Effector memory CD8-positive, alpha-beta T cell (primary cell): Measurements from ENCODE around the gene CPLX1.
A peak's percentile ranks its signal among the peaks of the same experiment; 100 is the strongest.

Source experiments
- ATAC-seq: fragments of 150-1000 bp; cut with Tn5 transposase; replicated peaks from 2 replicates; pipeline ENCODE4 v1.10.0; 2021; ENCODE audit warnings: mild to moderate bottlenecking, moderate library complexity
- DNase-seq, 3 experiments: peaks; one replicate each; pipeline ENCODE4 v3.0.0; 2021
- H3K27ac Mint-ChIP-seq, 2 donors: one replicate each; pipeline ENCODE4 v1.8.0; 2022; ENCODE audit warnings: mild to moderate bottlenecking in 2 of 2, mixed read lengths in 2 of 2, moderate library complexity in 2 of 2
- H3K27me3 Mint-ChIP-seq, 2 donors: one replicate each; pipeline ENCODE4 v1.8.0; 2022; ENCODE audit warnings: mixed read lengths in 2 of 2
- H3K36me3 Mint-ChIP-seq: one replicate; pipeline ENCODE4 v1.8.0; 2022; ENCODE audit warnings: mild to moderate bottlenecking, moderate library complexity, mixed read lengths; ENCODE audit not compliant: insufficient read depth
- H3K4me1 Mint-ChIP-seq, 2 donors: one replicate each; pipeline ENCODE4 v1.8.0; 2022; ENCODE audit warnings: low read depth in 2 of 2, mixed read lengths in 2 of 2
- H3K4me3 Mint-ChIP-seq, 2 donors: one replicate each; pipeline ENCODE4 v1.8.0; 2022; ENCODE audit warnings: mild to moderate bottlenecking in 2 of 2, mixed read lengths in 2 of 2, moderate library complexity in 2 of 2
- H3K9me3 Mint-ChIP-seq, 2 donors: one replicate each; pipeline ENCODE4 v1.8.0; 2022; ENCODE audit warnings: mixed read lengths in 2 of 2

CPLX1 gene

DNA sequence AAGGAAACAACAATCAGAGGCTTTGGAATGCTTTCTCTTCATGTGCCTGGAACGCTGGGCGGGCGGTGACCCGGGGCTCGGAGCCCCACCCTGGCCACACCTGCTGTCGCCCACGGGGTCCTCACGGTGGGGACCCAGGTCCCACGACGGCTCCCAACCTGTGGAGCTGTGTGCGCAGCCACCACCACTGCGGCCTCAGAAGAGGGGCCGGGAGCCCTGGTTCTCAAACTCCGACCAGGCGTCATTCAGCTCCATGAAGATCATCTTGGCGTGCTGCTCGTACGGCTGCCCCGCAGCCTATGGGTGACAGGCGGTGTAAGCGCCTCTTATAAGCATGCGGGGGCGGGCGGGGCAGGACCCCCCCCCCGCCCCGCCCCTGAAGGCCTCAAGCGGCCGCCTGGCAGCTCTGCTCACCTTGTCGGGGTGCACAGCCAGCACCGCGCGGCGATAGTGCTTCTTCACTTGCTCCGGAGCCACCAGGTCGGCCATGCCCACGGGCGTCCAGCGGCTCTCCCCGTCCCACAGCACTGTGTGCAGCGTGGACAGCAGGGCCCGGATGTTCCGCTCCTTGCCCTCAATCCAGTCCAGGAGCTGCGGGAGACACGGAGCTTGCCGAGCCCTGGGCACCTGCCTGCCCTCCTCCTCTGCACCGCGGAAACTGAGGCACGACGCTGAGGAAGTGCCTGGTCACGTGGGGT is 23.7 kb upstream of the CPLX1 start:
- H3K27me3 Mint-ChIP-seq, result no peaks in the 10 kb centered on the region
- no peak for ATAC-seq
- peak overlapping the region in 1 of 2 donors; percentile 75 for H3K27ac Mint-ChIP-seq
- peaks cover 25% of the 10 kb centered on the region for H3K36me3 Mint-ChIP-seq
- no peaks in the 10 kb centered on the region for H3K9me3 Mint-ChIP-seq
- H3K4me1 Mint-ChIP-seq, result peaks cover 1 to 3% of the 10 kb centered on the region in 2 donors
- DNase-seq, result no peak
- no peak overlapping the region for H3K4me3 Mint-ChIP-seq

DNA sequence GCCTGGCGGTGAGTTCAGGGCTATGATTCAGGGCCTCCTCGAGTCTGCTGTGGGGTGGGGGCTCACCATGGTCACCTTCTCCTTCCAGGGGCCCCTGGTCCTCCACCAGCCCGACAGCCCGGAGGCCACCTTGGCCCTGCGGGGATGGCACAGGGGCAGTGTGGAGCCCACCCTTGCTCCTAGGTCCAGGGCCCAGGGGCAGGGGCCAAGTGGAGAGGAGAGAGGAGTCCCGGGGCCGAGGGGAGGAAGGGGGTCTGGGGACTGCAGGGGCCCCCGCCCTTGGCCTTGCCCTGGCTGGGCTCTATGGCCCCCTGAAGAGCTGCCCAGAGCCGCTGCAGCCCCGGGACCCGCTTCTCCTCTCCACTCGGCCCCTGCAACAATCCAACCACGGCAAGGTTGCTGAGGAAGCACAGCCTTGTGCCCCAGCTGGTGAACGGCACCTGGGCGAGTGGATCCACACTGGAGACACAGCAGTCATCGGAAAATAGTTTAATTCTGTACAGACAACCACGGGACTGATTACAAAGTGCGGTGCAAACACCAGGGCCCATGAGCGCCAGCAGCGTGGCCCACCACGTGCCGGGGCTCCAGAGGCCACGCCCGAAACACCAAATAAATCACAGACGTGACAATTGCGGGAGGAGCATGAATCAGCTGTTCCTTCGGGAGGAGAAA is 23.0 kb upstream of the CPLX1 start:
- ATAC-seq, result no peak
- Mint-ChIP-seq H3K36me3 (peaks cover 23% of the 10 kb centered on the region), H3K4me1 (peaks cover 1 to 3% of the 10 kb centered on the region in 2 donors), H3K4me3 (no peak overlapping the region), H3K9me3 (no peaks in the 10 kb centered on the region), H3K27ac (peak overlapping the region in 1 of 2 donors; percentile 75), H3K27me3 (no peaks in the 10 kb centered on the region)
- no peak for DNase-seq

DNA sequence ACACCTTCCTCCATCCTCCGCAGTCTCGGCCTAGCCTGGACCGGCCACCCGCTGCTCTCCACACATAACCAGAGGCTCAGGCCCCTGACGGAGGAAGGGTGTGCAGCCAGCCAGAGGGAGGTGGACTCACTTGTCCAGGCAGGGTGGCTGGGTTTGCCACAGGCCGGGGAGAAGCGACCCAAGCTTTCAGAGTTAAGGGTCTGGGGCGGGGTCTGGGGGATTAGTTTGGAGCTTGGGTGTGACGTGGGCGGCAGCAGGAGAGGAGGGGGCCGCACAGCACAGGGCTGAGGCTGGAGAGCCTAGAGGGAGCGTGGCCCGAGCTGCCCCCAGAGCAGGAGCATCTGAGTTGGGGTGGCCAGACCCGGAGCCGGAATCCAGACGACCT is 22.4 kb upstream of the CPLX1 start:
- DNase-seq (no peak), ATAC-seq (no peak)
- no peaks in the 10 kb centered on the region for H3K9me3 Mint-ChIP-seq
- H3K4me3 Mint-ChIP-seq, result no peak overlapping the region
- peaks cover 1 to 3% of the 10 kb centered on the region in 2 donors for H3K4me1 Mint-ChIP-seq
- no peaks in the 10 kb centered on the region for H3K27me3 Mint-ChIP-seq
- H3K27ac Mint-ChIP-seq, result no peak overlapping the region
- H3K36me3 Mint-ChIP-seq, result peaks cover 18% of the 10 kb centered on the region

DNA sequence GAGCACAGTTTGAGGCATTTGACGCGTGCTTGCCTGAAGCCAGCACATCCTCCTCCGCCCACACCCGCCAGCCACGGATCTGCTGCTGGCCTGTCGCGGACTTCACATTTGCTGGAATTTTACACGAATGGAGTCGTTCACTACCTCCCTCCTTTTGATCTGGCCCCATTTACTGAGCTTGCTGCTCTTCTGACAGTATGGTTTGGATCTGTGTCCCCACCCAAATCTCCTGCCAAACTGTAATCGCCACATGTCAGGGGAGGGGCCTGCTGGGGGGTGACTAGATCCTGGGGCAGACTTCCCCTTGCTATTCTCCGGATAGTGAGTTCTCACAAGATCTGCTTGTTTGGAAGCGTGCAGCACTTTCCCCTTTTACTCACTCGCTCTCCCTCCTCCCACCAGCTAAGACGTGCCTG is 19.9 kb upstream of the CPLX1 start:
- DNase-seq (no peak), ATAC-seq (no peak)
- H3K27ac Mint-ChIP-seq, result no peak overlapping the region
- no peaks in the 10 kb centered on the region for H3K9me3 Mint-ChIP-seq
- H3K36me3 Mint-ChIP-seq, result peaks cover 4% of the 10 kb centered on the region
- H3K4me1 Mint-ChIP-seq, result peaks cover 1 to 3% of the 10 kb centered on the region in 2 donors
- no peaks in the 10 kb centered on the region for H3K27me3 Mint-ChIP-seq
- H3K4me3 Mint-ChIP-seq, result no peak overlapping the region

DNA sequence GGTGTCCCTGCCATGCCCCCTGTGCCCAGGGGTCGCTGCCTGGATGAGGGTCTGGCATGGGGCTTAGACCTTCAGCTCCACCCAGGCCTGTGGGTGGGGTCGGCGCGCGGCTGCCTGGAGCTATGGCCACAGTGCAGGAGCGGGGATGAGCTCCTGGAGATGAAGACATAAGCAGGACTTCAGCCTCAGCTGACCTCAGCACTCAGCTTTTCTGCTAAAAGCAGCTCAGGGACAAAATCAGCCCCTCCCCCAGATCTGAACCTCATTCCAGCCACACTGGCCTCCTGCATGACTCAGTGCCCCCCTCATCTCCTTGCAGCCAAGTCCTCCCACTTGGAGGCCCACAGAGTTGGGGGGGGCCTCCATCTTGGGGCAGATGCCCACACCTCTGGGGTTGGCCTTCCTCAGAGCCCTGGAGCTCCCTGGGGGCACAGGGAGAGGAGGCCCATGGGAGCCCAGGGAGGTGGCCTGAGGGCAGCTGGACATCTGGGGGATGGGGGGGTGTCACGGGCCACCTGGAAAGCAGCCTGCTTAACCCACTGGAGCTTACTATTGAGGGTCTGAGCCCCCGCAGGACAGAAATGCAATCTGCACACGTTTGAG is 19.4 kb upstream of the CPLX1 start:
- Mint-ChIP-seq H3K36me3 (peaks cover 4% of the 10 kb centered on the region), H3K4me1 (peaks cover 1 to 3% of the 10 kb centered on the region in 2 donors), H3K9me3 (no peaks in the 10 kb centered on the region), H3K4me3 (no peak overlapping the region), H3K27me3 (no peaks in the 10 kb centered on the region), H3K27ac (no peak overlapping the region)
- ATAC-seq (no peak), DNase-seq (no peak)

DNA sequence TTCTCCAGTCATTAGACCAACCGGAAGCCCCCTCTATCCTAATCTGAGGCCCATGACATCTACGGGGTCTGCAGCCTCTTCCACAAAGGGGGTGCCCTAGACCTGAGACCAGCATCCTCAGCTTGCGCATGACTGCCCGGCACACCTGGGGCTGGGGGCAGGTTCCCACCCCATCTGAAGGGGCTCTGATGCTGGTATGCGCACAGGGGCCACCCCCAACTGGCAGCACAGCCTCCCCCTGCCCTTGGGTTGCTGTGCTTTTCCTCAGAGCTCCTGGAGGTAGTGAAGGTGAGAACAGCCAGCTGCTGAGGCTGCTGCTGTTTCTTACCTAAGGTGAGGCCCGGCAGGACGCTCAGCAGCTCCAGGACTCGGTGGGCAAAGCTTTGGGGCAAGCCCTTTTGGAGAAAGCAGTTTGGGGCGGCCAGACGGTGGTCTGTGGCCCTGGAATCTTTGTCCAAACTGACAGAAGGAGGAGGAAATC is 18.9 kb upstream of the CPLX1 start:
- H3K4me3 Mint-ChIP-seq, result no peak overlapping the region
- H3K9me3 Mint-ChIP-seq, result no peaks in the 10 kb centered on the region
- H3K27ac Mint-ChIP-seq, result no peak overlapping the region
- no peak for DNase-seq
- ATAC-seq, result no peak
- H3K36me3 Mint-ChIP-seq, result peaks cover under 1% of the 10 kb centered on the region
- peaks cover 4 to 8% of the 10 kb centered on the region in 2 donors for H3K4me1 Mint-ChIP-seq
- no peaks in the 10 kb centered on the region for H3K27me3 Mint-ChIP-seq

DNA sequence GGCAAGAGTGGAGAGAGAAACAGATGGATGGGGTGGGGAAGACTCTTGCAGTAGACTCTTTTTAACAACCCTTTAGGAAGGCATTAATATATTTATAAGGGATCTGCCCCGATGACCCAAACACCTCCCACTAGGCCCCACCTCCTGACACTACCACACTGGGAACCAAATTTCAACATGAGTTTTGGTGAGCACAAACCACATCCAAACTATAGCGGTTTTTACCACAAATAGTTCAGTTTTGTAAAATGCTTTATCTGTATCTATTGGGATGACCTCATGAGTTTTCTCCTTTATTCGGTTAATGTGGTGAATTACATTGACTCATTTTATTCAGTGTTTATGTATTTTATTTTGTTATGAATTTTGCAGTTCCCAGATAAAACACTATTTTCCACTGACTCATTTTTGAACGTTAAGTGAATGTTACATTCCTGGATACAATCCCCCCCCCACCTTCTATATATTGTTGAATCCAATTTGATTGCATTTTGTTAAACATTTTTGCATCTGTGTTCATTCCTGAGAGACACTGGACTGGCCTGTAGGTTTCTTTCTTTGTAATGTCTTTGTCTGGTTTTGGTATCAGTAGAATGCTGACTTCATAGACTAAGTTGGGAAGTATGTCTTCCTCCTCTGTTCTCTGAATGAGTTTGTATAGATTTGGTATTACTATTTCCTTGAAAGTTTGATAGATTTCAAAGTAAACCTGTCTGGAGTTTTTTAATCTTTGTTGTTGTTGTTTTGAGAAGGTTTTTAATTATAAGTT is 13.9 kb upstream of the CPLX1 start:
- Mint-ChIP-seq H3K4me3 (no peak overlapping the region), H3K27me3 (no peaks in the 10 kb centered on the region), H3K27ac (peak overlapping the region in 1 of 2 donors; percentile 16), H3K9me3 (peaks cover 1 to 8% of the 10 kb centered on the region in 2 donors), H3K4me1 (peaks cover 7 to 10% of the 10 kb centered on the region in 2 donors), H3K36me3 (no peaks in the 10 kb centered on the region)
- DNase-seq (no peak), ATAC-seq (no peak)

DNA sequence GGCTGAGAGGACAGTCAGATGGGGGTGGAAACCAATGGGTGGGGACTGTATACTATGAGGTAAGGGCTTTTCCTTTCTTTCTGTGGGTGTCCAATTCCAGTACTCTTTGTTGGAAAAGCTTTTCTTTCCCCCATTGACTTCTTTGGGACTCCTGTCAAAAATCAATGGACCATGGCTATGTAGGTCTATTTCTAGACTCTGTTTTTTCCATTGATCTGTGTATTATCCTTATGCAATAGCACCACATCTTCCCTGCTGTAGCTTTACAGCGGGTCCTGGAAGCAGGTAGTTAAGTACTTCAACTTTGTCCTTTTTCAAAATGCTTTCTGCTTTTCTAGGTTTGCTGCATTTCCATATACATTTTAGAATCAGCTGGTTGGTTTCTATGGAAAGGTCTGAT is 11.8 kb upstream of the CPLX1 start:
- H3K4me1 Mint-ChIP-seq, result peaks cover 15 to 17% of the 10 kb centered on the region in 2 donors
- DNase-seq (no peak), ATAC-seq (no peak)
- H3K36me3 Mint-ChIP-seq, result no peaks in the 10 kb centered on the region
- no peak overlapping the region for H3K27ac Mint-ChIP-seq
- H3K27me3 Mint-ChIP-seq, result no peaks in the 10 kb centered on the region
- H3K9me3 Mint-ChIP-seq, result peaks cover 1 to 8% of the 10 kb centered on the region in 2 donors
- no peak overlapping the region for H3K4me3 Mint-ChIP-seq

DNA sequence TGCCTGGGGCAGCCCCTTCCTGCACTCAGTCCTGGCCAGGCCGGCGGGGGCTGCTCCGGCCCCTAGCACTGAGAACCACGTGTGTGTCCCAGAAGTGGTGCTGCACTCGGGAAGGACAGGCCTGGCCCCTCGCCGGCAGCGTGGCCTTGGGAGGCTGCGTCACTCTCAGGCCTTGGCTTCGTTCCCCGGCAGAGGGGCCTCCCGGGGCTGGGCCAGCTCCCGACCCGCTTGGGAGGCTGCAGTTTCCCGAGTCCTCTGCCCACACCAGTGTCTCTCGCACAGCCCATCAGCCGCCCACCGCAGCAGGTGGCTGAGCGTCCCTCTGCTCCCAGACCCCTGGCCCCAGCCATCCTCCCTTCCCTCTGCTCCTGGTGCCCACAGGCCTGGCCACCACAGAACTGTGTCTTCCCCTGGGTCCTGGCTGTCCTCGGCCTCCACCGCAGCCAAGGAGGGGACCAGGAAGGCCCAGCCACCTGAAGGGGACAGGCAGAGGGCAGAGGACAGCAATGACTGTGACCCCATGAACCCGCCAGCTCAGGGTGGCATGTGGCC is 10.9 kb upstream of the CPLX1 start:
- peaks cover 1 to 8% of the 10 kb centered on the region in 2 donors for H3K9me3 Mint-ChIP-seq
- DNase-seq (no peak), ATAC-seq (no peak)
- no peak overlapping the region for H3K27ac Mint-ChIP-seq
- peaks cover 15 to 17% of the 10 kb centered on the region in 2 donors for H3K4me1 Mint-ChIP-seq
- peaks cover 5% of the 10 kb centered on the region for H3K36me3 Mint-ChIP-seq
- no peaks in the 10 kb centered on the region for H3K27me3 Mint-ChIP-seq
- no peak overlapping the region for H3K4me3 Mint-ChIP-seq

DNA sequence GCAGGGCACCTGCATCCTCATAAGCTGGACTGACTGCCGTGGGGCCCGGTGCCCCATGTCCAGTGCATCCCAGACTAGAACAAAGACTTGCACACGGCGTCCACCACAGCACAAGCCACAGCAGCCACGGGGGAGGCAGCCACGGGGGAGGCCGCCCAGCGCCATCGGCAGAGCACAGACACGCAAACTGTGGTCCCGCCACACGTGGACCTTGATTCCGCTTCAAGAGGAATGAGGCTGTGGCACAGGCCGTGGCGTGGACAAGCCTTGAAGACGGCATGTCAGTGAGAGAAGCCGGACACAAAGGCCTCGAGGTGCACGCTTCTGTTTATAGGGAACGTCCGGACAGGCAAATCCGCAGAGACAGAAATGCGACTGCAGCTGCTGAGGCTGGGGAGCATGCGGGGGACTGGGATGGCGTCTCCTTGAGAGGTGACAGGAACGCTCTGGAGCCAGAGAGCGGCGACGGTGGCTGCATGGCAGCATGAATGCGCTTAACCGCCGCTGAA is 10.1 kb upstream of the CPLX1 start:
- H3K4me3 Mint-ChIP-seq, result no peak overlapping the region
- ATAC-seq (no peak), DNase-seq (no peak)
- H3K36me3 Mint-ChIP-seq, result peaks cover 5% of the 10 kb centered on the region
- H3K4me1 Mint-ChIP-seq, result peaks cover 15 to 17% of the 10 kb centered on the region in 2 donors
- H3K9me3 Mint-ChIP-seq, result peaks cover 1 to 8% of the 10 kb centered on the region in 2 donors
- H3K27me3 Mint-ChIP-seq, result no peaks in the 10 kb centered on the region
- H3K27ac Mint-ChIP-seq, result no peak overlapping the region

DNA sequence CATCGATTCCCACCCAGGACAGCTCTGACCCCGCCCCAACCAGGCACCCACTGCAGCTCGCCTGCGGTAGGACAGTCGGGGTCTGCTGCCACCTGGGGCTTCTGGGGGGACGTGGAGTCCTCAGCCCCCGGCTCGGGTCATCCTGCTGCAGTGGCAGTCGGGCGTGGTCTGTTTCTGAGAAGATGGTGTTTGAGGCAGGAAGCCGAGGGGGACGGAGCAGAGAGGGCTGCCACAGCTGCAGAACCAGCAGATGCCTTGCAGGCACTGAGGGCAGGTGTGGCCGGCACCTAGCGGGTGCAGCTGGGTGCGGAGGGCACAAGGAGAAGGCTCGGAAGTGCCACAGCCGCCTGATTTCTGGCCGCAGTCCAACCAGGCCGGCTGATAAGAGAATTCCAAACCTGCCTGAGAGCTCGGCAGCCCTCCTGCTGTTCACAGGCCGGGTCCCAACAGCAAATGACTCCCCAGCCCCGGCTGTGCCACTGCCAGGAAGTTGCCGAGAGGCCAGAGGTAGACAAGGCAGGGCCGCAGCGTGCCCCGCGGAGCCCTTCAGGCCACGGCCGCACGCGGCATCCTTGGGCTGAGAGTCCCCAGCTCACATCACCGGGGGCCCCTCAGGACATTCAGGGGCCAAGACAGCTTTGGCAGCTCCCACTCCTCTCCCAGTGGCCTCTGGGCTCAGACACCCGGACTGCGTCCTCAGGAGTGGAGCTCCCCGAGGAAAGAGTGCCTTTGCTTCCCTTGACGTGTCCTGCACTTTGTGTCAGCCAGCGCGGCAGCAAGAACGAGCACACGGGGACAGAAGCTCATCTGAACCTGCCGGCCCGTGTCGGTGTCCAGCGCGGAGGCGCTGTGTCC is 9.4 kb upstream of the CPLX1 start:
- H3K9me3 Mint-ChIP-seq, result peaks cover 1 to 8% of the 10 kb centered on the region in 2 donors
- H3K27ac Mint-ChIP-seq, result no peak overlapping the region
- peaks cover 15 to 17% of the 10 kb centered on the region in 2 donors for H3K4me1 Mint-ChIP-seq
- DNase-seq (no peak), ATAC-seq (no peak)
- peaks cover 0 to 3% of the 10 kb centered on the region in 2 donors for H3K27me3 Mint-ChIP-seq
- H3K4me3 Mint-ChIP-seq, result no peak overlapping the region
- peaks cover 5% of the 10 kb centered on the region for H3K36me3 Mint-ChIP-seq

DNA sequence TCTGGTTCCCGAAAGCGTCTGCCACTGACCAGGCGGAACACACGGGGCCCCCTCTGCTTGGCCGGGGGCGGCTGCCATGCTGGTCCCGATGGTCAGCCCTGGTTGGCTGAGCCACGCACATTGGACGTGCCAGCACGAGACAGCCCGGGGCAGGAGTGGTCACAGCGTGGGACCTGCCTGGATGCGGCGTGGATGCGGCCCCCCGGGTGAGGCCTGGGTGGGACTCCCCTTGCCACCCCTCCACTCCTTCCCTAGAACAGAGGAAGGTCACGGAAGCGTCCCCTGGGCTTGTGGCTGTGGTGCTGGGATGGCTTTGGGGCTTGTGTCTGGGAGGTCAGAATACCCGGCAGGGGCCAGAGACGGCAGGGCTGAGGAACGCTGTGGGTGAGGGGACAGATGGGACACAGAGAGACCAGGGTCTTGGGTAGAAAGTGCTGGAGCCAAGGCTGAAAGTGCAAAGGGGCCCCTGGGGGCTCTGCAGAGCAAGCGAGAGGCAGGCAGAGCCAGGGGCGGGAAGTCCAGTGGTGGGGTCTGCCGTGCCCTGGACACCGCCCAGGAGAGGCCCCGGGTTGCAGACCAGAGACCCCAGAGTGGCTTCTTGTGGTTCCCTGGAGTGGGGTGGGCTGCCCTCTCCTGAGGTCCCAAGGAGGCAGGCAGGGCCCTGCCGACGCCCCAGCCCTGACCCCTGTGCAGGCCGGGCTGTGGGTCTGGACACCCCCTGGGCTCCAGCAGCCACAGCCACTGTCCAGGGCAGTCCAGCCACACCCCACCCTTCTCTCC is 8.6 kb upstream of the CPLX1 start:
- DNase-seq, result no peak
- Mint-ChIP-seq H3K27me3 (peaks cover 0 to 6% of the 10 kb centered on the region in 2 donors), H3K4me1 (peaks cover 8 to 13% of the 10 kb centered on the region in 2 donors), H3K4me3 (no peak overlapping the region), H3K36me3 (peaks cover 5% of the 10 kb centered on the region), H3K27ac (no peak overlapping the region), H3K9me3 (peaks cover 0 to 8% of the 10 kb centered on the region in 2 donors)
- ATAC-seq, result no peak
